DMS153 treated with DMSO at 0.1 percent for 48 hours (cell line): ENCODE data around the gene KIF26B.
"Not testable (repeated sequence)": the region's sequence is repeated elsewhere in the genome, so short reads cannot be mapped to it uniquely, and the experiment has no call there.

Source experiments
- DNase-seq: peaks from one replicate; lab custom pipeline; 2025; ENCODE audit not compliant: unreplicated experiment; lab: John Stamatoyannopoulos, UW

KIF26B gene

GRCh38 chr1:245378311-245378722 is 223.5 kb downstream of the KIF26B start:
- DNase-seq, result no peak

GRCh38 chr1:245378745-245379144 is 224.0 kb downstream of the KIF26B start:
- no peak for DNase-seq

GRCh38 chr1:245380790-245381535 is 226.2 kb downstream of the KIF26B start:
- no peak for DNase-seq

- no peak for DNase-seq
These were observed 228.2 kb downstream of the KIF26B start for GRCh38 chr1:245382981-245383380.

GRCh38 chr1:245383396-245384330 is 228.9 kb downstream of the KIF26B start:
- DNase-seq, result no peak

- no peak for DNase-seq
These were observed 231.6 kb downstream of the KIF26B start for GRCh38 chr1:245386297-245386971.

- DNase-seq, result no peak
These were observed 233.9 kb downstream of the KIF26B start for GRCh38 chr1:245388687-245389086.

GRCh38 chr1:245389873-245390272 is 235.1 kb downstream of the KIF26B start:
- DNase-seq, result no peak

- DNase-seq, result no peak
These were observed 236.2 kb downstream of the KIF26B start for GRCh38 chr1:245390975-245391374.

GRCh38 chr1:245393694-245394093 is 238.9 kb downstream of the KIF26B start:
- DNase-seq, result no peak

- no peak for DNase-seq
These were observed 240.9 kb downstream of the KIF26B start for GRCh38 chr1:245395680-245396079.

- DNase-seq, result no peak
These were observed 241.8 kb downstream of the KIF26B start for GRCh38 chr1:245396615-245397014.

- DNase-seq, result no peak
These were observed 243.0 kb downstream of the KIF26B start for GRCh38 chr1:245397771-245398170.

- DNase-seq, result no peak
These were observed 243.4 kb downstream of the KIF26B start for GRCh38 chr1:245398180-245398579.

- DNase-seq, result no peak
These were observed 247.2 kb downstream of the KIF26B start for GRCh38 chr1:245401881-245402587.

- not testable (repeated sequence) for DNase-seq
These were observed 248.2 kb downstream of the KIF26B start for GRCh38 chr1:245402998-245403397.

- peak; percentile 12 for DNase-seq
These were observed 249.7 kb downstream of the KIF26B start for GRCh38 chr1:245404527-245404926.

GRCh38 chr1:245404952-245405351 is 250.2 kb downstream of the KIF26B start:
- no peak for DNase-seq

GRCh38 chr1:245406426-245406825 is 251.6 kb downstream of the KIF26B start:
- no peak for DNase-seq

GRCh38 chr1:245407983-245408382 is 253.2 kb downstream of the KIF26B start:
- DNase-seq, result no peak
